ENCODE data around the gene CNP. TPM values are rescaled to one million over a fixed set of nuclear protein-coding genes. Genes with fewer than 3 reads are reported as not detected.

Gene CNP
- total RNA-seq, 4 donors from 2014 or later: 25.4 to 96.1 (median 55.2) TPM

DNA sequence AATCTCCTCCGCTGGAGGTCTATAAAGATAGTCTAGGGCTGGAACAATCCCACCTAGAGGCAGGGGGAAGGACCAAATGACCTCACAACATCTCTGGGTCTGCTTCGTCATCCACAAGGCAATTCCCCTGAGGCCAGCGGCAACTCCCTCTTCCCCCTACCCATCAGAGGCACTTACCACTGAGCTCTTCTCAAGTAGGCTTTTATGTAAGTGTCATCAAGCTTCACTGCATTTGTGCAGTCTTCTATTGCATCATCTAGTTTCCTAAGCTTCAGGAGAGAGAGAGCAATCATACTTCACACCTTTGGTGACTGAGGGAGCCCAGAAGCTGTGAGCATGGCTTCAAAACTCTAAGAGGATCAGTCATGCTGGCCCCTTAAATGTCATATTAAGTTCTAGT lies 21.0 kb downstream of the CNP start:
- no peak for TF ChIP-seq CTCF (IDR thresholded peaks at IDR 0.05; ENCODE audit: low read depth)

GRCh38 chr17:41988418-41988817 lies 21.8 kb downstream of the CNP start:
- no peak for TF ChIP-seq CTCF (IDR thresholded peaks at IDR 0.05; ENCODE audit: low read depth)

DNA sequence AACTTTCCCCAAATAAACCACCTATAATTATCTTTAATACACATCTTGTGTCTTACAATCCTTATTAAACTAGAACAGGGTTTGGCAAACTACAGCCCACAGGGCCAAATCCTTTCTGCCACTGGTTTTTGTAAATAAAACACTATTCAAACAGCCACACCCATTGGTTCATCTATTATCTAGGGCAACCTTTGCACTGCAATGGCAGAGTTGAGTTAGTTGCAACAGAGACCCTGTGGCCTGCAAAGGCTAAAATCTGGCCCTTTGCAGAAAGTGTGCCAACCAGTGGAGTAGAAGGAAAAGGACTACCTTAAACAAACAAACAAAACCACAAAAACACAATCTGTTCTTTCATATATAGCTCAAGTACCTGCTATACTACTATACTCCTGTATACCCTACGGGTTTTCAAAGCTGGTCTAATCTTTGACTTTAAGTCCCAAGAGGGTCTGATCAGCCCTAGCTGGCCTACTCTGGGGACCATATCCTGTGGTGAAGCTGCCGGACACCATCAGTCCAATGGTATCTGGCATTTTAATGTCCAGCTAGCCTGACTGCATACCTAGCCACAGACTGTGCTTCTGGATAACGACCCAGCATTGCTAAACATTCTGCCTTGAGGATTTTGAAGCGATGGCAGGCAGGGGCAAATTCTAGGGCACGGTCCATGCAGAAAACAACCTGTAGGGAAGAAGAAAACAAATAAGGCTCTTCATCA lies 23.3 kb downstream of the CNP start:
- no peak for TF ChIP-seq CTCF (IDR thresholded peaks at IDR 0.05; ENCODE audit: low read depth)

GRCh38 chr17:41992576-41992975 lies 26.0 kb downstream of the CNP start:
- no peak for TF ChIP-seq CTCF (IDR thresholded peaks at IDR 0.05; ENCODE audit: low read depth)

DNA sequence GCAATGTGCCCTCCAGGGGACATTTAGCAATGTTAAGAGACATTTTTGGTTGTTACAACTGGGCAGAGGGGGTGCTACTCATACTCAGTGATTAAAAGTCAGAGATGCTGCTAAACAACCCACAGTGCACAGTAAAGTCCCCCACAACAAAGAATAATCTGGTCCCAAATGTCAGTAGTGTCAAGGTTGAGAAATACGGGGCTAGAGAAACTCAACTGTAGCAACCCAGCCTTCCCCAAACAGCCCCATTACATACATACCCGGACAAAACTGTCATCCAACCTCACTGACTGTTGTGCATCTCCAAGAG lies 30.2 kb downstream of the CNP start:
- no peak for TF ChIP-seq CTCF (IDR thresholded peaks at IDR 0.05; ENCODE audit: low read depth)

GRCh38 chr17:41998497-41998896 lies 31.9 kb downstream of the CNP start:
- TF ChIP-seq CTCF (IDR thresholded peaks at IDR 0.05; ENCODE audit: low read depth): no peak

DNA sequence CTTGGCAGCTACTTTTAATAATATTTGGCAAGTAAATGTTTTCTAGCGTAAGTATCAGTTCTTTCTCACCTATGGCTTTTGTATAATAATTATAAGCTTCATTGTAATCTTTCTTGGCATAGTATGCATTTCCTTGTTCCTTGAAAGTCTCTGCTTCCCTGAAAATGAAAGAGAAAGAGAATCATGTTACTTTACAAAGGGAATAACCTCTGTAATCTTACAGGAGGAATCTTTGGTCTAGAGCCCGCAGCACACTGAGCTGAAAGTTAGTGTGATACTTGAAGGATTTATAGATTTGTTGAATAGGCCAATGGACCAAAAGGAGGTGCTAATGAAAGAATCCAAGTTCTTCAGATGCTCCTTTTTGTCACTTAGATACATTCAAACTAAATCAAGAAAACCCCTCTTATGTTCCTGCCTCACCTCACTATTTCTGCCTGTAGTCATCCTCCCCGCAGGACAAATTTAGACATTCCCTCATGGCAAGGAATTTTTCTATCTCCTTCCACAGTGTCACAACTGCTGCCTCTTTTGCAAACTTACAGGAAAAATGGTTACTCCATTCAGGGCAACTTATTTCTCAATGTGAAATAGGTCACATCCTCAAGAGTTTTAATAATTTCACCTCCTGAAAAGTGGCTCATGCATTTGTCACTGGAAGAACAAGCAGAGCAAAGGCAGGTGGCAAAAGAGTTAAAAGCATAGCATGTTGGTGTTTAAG lies 34.0 kb downstream of the CNP start:
- TF ChIP-seq CTCF (IDR thresholded peaks at IDR 0.05; ENCODE audit: low read depth): no peak

All from subcutaneous adipose tissue (tissue), 4 donors.